ENCODE measurements around the gene RPE. TPM values are rescaled to one million over a fixed set of nuclear protein-coding genes. Genes with fewer than 3 reads are reported as not detected.

RPE gene
- total RNA-seq, 3 donors from 2014 or later, result 41.0 to 47.5 (median 41.7) TPM

DNA sequence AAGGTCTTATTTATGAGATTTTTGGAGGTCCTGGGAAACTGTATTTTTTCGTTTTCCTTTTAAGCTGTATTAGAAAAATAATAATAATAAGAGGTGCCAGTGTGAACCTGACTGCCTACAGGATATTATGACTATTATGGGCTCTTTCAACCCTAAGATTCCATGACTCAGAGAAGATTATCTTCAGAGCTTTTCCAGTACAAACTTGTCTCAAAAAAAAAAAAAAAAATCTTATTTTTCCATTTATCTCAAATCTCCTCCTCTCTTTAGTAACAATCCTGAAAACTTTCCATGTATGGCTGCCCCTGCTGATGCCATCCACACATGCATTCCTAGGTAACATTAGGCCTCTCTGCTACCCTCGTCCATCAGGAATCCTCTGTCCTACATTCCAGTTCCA, 36.7 kb upstream of the RPE start:
- Histone ChIP-seq H3K36me3 (ENCODE audit: low read depth) (no peaks in the 10 kb centered on the region), H3K9me3 (no peaks in the 10 kb centered on the region), H3K4me1 (ENCODE audit: low read depth) (no peaks in the 10 kb centered on the region), H3K4me3 (no peak overlapping the region)
- ATAC-seq (no peak), DNase-seq (no peak)
- TF ChIP-seq, protein P1, sequence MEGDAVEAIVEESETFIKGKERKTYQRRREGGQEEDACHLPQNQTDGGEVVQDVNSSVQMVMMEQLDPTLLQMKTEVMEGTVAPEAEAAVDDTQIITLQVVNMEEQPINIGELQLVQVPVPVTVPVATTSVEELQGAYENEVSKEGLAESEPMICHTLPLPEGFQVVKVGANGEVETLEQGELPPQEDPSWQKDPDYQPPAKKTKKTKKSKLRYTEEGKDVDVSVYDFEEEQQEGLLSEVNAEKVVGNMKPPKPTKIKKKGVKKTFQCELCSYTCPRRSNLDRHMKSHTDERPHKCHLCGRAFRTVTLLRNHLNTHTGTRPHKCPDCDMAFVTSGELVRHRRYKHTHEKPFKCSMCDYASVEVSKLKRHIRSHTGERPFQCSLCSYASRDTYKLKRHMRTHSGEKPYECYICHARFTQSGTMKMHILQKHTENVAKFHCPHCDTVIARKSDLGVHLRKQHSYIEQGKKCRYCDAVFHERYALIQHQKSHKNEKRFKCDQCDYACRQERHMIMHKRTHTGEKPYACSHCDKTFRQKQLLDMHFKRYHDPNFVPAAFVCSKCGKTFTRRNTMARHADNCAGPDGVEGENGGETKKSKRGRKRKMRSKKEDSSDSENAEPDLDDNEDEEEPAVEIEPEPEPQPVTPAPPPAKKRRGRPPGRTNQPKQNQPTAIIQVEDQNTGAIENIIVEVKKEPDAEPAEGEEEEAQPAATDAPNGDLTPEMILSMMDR (IDR thresholded peaks at IDR 0.05), result no peak
- intact Hi-C loops (cut with DNase I, micrococcal nuclease), result no loop called here

DNA sequence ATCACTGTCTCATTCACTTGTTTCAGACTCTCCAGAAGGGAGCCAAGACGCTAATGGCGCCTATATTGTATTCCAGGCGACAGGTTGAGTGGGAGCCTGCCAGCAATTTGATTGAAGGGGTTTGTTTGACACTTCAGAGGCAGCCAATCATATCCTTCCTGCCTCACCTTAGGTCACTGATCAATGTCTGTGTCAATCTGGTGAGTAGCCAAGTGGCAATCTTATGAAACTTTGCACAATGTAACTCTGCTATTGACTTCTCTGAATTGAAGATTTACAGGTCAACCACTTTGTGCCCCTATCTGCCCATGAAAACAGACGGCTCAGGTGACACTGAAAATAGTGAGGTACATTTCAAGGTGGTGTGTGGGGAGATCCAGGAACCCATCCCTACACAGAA, 32.7 kb upstream of the RPE start:
- Histone ChIP-seq H3K9me3 (no peaks in the 10 kb centered on the region), H3K36me3 (ENCODE audit: low read depth) (no peaks in the 10 kb centered on the region), H3K4me3 (no peak overlapping the region), H3K4me1 (ENCODE audit: low read depth) (no peaks in the 10 kb centered on the region)
- no peak for ATAC-seq
- TF ChIP-seq, protein P1 (IDR thresholded peaks at IDR 0.05), result no peak
- intact Hi-C loops (cut with DNase I, micrococcal nuclease), result no loop called here
- DNase-seq, result no peak

DNA sequence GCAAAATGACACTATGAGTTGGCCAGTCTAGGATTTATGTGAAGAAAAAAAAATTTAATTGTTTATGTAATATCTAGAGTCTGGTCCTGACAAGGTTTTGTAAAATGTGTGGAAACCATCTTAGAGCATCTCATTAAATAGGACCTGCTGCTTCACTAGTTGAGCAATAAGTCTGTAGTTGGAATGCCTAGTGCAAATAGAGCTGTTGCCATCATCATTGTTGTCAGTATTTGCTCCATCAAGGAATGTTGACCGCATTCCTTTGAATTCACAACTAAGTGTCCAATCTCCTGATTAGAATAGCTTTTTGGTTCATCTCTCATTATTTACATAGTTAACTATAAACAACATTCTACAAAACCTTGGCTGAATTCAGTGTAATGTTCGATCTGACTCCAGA, 32.2 kb upstream of the RPE start:
- Histone ChIP-seq H3K9me3 (no peaks in the 10 kb centered on the region), H3K4me1 (ENCODE audit: low read depth) (no peaks in the 10 kb centered on the region), H3K36me3 (ENCODE audit: low read depth) (no peaks in the 10 kb centered on the region), H3K4me3 (no peak overlapping the region)
- intact Hi-C loops (cut with DNase I, micrococcal nuclease), result no loop called here
- ATAC-seq, result no peak
- TF ChIP-seq, protein P1 (IDR thresholded peaks at IDR 0.05), result no peak
- DNase-seq, result no peak

DNA sequence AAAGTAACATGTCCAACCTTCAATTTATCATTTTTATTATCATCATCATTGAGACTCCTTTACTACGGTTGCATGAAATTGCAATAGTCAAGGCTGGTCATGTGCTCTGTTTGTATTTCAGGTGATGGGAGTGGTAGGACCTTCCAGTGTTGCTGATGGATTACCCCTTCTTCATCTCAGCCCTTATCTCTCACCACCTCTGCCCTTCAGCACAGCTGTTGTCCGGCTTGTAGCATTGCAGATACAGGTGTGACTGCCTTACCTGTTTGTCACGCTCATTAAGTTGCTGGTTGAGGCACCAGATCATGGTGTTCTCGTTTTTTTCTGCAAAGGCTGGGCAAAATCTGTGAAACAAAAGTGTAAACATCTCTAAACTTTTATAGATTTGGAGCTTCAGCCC, 31.7 kb upstream of the RPE start:
- Histone ChIP-seq H3K36me3 (ENCODE audit: low read depth) (no peaks in the 10 kb centered on the region), H3K4me3 (no peak overlapping the region), H3K4me1 (ENCODE audit: low read depth) (no peaks in the 10 kb centered on the region), H3K9me3 (no peaks in the 10 kb centered on the region)
- TF ChIP-seq, protein P1 (IDR thresholded peaks at IDR 0.05), result no peak
- DNase-seq (no peak), ATAC-seq (no peak)
- intact Hi-C loops (cut with DNase I, micrococcal nuclease), result no loop called here

DNA sequence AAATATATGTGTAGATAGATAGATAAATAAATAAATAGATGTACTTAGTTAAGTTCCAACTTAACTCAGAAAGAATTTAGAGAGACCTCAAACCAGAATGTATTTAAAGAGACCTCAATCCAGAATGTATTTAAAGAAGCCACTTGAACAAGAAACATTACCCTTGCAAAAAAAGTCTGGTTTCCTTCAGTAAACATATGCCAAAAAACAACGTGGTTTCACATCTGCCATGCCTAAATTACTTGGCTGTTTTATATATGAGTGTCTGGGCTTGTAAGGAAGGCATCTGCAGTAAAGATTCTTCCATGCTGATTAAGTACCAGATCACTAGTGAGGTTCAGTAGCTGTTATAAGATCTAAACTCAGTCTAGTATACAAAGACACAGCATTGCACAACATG, 29.1 kb upstream of the RPE start:
- H3K4me1 ChIP-seq (ENCODE audit: low read depth), result no peaks in the 10 kb centered on the region
- H3K36me3 ChIP-seq (ENCODE audit: low read depth), result no peaks in the 10 kb centered on the region
- intact Hi-C loops (cut with DNase I, micrococcal nuclease), result no loop called here
- TF ChIP-seq, protein P1 (IDR thresholded peaks at IDR 0.05), result no peak
- H3K9me3 ChIP-seq, result no peaks in the 10 kb centered on the region
- no peak overlapping the region for H3K4me3 ChIP-seq
- no peak for ATAC-seq
- no peak for DNase-seq

DNA sequence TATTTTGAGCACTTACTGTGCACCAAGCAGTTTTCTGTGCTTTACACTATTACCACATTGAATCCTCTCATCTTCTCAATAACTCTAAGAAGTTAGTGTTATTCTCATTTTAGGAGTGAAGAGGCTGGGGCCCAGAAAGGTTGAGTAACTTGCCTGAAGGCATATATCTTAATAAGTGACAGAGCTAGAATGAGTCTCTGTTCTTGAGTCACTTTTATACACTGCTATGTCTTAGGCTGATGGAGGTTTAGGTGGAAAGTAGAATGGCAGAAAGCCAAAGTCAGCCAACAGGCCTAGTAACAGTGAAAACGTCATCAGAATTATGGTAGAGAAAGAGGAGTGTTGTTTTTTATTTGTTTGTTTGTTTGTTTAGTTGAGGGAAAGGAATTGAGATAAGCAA, 27.9 kb upstream of the RPE start:
- H3K36me3 ChIP-seq (ENCODE audit: low read depth), result no peaks in the 10 kb centered on the region
- H3K4me1 ChIP-seq (ENCODE audit: low read depth), result no peaks in the 10 kb centered on the region
- TF ChIP-seq, protein P1 (IDR thresholded peaks at IDR 0.05), result no peak
- no peak overlapping the region for H3K4me3 ChIP-seq
- DNase-seq (no peak), ATAC-seq (no peak)
- intact Hi-C loops (cut with DNase I, micrococcal nuclease), result no loop called here
- no peaks in the 10 kb centered on the region for H3K9me3 ChIP-seq
